Upper lobe of left lung (tissue), 4 donors: ENCODE results near the gene SMOC1.

Experiments used
- CTCF ChIP-seq, 6 experiments: fragments of 450-650 bp in 4 of 6; fragments of 200-600 bp in 2 of 6; sonication (generic) in 2 of 6; IDR thresholded peaks; one replicate each; pipeline ENCODE4 v1.5.1; 2016 to 2019; ENCODE audit warnings: antibody characterized with exemption in 6 of 6
- EP300 ChIP-seq, 4 donors: sonication (generic); formaldehyde crosslinking; IDR thresholded peaks; one replicate each; pipeline ENCODE4 v1.5.1; 2017; ENCODE audit warnings: antibody characterized with exemption in 4 of 4, control low read depth in 2 of 4
- POLR2AphosphoS5 ChIP-seq, 2 donors: sonication (generic); formaldehyde crosslinking; IDR thresholded peaks; one replicate each; pipeline ENCODE4 v1.5.1; 2017; ENCODE audit warnings: antibody characterized with exemption in 2 of 2

GRCh38 chr14:69937367-69938081, 58.3 kb downstream of the SMOC1 start:
- TF ChIP-seq CTCF (IDR thresholded peaks at IDR 0.05) (no peak), EP300 (IDR thresholded peaks at IDR 0.05) (no peak), POLR2AphosphoS5 (IDR thresholded peaks at IDR 0.05) (no peak)
